ENCODE results near the gene IKZF4.

IKZF4 gene

DNA sequence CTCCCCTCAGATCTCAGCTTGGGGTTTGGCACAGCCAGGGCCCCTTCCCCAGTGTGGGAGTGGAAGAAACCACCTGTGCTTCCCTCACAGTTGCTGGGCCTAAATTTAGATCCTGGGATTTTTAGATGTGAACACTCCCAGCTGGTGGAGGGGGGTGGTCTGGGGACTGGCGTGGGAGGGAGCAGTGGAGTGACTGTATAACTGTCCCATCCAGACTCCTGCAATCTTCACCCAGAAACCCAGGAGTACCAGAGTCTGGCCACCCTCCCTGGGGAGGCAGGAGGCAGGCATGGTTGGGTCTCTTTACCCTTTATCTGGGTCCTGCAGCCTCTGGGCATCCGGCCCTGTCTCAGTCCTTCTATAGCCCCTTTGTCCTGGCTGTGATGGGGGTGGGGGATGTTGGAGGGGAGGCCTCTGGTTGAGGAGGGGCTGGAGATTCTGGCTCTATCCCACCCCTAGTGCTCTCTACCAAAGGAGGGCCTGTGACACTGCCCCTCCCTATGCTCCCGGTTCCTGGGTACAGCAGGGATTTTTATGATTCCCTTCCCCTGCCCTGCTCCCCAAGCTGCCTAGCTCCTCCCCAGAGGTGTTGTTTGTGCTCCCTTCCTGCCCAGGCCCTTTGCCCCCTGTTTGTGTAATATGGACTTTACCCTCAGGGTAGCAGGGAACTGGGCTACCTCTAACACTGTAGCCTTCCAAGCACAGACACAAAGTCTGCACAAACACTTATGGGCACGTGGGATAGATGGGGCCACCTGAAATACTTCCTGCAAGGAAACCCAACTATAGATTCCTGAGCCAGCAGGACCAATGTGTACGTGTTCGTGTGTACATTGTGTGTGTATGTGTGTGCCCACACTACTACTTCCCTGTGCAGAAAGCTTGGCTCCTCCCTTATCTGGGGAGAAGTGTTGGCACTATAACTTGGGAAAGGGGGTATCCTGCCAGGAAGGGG lies 60.8 kb downstream of the IKZF4 start:
- DNase-seq (ENCODE audit: low read depth in 2 of 3, low spot score in 2 of 3) = no peak

DNA sequence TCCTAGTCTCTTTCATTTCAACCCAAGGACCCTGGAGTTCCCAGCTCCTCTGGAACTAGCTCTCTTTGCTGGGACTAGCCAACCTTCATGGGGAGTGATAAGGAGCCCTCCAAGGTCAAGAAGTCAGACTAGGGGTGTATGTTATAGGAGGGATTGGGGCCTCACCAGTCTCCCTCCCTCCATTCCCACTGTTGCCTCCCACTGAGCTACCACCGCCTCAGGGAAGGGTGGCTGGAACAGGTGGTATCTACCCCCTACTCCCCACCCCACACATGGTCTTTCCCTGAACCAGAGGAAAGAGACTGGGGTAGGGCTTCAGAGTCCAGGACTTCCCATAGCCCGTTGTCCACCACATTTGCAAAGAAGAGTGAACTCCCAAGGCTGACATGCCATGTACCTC lies 61.5 kb downstream of the IKZF4 start:
- no peak for DNase-seq (ENCODE audit: low read depth in 2 of 3, low spot score in 2 of 3)

DNA sequence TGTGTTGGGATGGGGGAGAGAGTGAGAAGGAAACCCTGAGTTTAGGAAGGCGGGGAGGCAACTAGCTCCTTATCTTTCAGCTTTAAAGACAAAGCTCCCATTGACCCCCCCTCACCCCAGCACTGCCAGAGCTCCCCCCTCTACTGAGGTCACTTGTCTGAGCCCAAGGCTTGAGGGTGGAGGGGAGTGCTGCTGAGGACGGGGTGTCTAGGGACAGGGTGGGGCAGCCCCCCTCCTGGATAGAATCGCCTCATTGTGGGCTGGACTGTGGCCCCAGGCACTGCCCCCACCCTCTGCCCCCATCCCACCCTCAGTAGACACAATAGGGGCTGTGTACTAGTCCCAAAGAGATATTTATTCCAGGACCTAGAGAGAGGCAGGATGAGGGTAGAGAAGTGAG lies 62.1 kb downstream of the IKZF4 start:
- no peak for DNase-seq (ENCODE audit: low read depth in 2 of 3, low spot score in 2 of 3)

DNA sequence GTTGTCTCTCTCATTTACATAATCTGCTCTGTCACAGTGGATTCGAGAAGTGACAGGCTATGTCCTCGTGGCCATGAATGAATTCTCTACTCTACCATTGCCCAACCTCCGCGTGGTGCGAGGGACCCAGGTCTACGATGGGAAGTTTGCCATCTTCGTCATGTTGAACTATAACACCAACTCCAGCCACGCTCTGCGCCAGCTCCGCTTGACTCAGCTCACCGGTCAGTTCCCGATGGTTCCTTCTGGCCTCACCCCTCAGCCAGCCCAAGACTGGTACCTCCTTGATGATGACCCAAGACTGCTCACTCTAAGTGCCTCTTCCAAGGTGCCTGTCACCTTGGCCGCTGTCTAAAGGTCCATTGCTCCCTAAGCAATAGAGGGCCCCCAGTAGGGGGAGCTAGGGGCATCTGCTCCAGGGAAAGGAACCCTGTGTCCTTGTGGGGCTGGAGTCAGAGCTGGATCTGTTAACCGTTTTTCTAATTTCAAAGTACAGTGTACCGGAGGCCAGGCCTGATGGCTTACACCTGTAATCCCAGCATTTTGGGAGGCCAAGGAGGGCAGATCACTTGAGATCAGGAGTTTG lies 64.2 kb downstream of the IKZF4 start:
- no peak for DNase-seq (ENCODE audit: low read depth in 2 of 3, low spot score in 2 of 3)

DNA sequence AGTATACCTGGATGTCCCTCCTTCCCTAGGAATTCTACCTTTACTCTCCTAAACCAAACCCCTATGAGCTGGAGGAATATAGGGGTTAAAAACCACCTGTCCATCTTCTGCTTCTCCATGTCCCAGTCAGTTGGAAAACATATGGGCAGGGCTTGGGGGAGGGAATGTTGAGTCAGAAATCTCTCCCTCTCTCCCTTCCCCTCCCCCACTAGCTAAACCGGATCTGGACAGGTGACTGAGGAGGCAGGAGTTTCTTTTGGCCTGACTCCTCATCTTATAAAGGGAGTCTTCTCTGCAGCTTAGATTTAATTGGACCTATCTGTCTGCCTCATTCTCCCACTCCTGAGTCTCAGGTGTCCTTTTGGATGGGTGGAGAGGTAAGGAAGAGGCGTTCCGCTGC lies 65.3 kb downstream of the IKZF4 start:
- no peak for DNase-seq (ENCODE audit: low read depth in 2 of 3, low spot score in 2 of 3)

DNA sequence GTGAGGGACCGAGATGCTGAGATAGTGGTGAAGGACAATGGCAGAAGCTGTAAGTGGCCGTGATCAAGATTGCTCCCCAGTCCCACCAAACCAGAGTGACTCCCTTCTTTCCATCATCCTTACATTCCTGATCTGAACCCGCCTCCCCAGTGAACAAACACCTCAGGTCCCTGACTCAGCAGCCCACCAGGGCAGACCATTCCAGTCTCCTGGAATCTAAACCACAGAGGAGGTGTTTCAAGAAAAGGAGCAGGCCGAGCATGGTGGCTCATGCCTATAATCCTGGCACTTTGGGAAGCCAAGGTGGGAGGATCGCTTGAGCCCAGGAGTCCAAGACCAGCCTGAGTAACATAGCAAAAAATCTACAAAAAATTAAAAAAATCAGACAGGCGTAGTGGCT lies 65.8 kb downstream of the IKZF4 start:
- no peak for DNase-seq (ENCODE audit: low read depth in 2 of 3, low spot score in 2 of 3)

DNA sequence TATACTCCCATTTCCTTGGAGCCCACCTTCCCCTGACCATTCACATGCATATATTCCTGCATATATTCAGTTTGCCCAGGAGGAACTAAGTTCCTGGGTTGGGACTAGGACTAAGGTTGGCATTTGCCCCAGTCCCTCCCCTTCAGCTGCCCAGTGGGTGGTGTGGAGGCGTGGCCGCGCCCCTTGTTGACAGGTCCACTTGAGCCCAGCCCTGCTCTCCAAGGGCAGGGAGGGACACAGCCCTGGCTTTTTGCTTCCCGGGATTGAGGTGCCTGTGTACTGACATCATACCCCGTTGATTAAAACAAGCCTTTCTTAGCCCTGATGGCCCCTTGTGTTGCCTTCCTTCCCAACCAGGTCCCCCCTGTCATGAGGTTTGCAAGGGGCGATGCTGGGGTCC lies 66.4 kb downstream of the IKZF4 start:
- DNase-seq (ENCODE audit: low read depth in 2 of 3, low spot score in 2 of 3) = no peak
